ENCODE measurements around the gene ACE.

ACE gene

GRCh38 chr17:63476854-63477479 is at the start of gene ACE:
Gene ACE, plus strand, starts transcription at chr17:63477061. Its CDS starts 34 bp downstream, at chr17:63477095.
- peak; percentile 27 for DNase-seq (ENCODE audit: low read depth)

GRCh38 chr17:63429766-63430165 is 47.1 kb upstream of the ACE start:
- no peak for DNase-seq (ENCODE audit: low read depth)

DNA sequence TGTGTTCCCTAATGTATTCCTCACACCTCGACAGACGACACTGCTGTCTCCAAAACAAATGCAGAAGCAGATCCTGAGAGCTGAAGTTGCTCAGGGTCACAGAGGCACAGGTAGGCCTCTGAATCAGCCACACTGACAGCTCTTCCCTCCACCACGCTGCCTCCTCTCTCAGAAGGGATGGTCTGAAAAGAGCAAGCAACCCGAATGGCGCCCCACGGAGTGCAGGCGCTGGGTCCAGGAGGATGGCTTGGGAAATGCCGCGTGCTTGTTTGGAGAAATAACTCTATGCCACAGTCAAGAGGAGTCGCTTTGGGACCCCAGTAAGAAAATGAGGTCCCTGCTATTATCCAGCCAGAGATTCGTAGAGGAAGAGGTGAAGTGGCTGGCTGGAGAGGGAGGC is 46.6 kb upstream of the ACE start:
- DNase-seq (ENCODE audit: low read depth), result no peak

DNA sequence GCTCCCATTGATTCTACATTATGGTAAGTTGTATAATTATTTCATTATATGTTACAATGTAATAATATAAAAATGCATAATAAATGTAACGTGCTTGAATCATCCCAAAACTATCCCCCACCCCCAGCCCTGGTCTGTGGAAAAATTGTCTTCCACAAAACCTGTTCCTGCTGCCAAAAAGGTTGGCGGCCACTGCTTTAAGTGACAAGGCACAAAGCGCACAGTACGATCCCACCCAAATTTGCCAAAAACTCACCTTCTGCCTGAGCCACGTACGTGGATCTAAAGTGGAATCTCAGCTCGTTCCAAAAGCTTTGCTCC is 45.3 kb upstream of the ACE start:
- no peak for DNase-seq (ENCODE audit: low read depth)

DNA sequence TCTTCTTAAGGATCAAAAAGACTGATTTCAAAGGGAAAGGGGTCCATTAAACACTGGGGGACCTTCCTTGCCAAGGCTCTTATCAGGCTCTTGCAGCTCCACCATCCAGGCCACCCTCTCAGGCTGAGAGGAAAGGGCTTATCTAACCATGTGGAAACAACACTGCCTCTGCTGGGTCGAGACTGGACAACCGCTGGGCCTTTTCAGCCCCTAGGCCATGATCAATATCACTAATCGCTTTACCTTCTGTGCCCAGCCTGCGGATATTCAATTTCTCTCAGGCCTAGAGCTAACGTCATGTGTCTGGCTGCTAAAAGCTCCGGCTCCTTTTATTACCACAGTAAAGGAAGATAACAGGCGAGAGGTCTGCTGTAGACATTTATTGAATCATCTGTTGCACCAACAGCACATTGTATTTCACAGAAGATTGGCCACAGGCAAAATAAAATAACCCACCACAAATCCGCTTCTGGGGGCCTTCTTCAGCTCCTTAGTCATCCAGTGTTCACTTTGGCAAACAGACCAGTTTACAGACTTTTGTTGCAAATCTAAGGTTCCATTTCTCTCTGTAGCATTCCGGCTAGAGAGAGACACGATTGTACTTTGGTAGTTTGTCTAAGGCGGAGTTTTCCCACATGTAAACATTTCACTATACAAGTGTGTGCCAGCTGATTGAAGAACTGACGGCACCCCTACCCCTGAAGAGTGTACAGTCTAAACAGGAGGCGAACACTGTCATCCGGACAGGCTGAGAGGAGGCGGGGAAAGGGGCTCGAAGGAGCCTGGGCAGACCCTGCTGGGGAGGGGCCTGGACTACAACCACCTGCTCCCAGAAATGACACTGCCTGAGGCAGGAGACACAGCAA is 44.7 kb upstream of the ACE start:
- DNase-seq (ENCODE audit: low read depth), result no peak

DNA sequence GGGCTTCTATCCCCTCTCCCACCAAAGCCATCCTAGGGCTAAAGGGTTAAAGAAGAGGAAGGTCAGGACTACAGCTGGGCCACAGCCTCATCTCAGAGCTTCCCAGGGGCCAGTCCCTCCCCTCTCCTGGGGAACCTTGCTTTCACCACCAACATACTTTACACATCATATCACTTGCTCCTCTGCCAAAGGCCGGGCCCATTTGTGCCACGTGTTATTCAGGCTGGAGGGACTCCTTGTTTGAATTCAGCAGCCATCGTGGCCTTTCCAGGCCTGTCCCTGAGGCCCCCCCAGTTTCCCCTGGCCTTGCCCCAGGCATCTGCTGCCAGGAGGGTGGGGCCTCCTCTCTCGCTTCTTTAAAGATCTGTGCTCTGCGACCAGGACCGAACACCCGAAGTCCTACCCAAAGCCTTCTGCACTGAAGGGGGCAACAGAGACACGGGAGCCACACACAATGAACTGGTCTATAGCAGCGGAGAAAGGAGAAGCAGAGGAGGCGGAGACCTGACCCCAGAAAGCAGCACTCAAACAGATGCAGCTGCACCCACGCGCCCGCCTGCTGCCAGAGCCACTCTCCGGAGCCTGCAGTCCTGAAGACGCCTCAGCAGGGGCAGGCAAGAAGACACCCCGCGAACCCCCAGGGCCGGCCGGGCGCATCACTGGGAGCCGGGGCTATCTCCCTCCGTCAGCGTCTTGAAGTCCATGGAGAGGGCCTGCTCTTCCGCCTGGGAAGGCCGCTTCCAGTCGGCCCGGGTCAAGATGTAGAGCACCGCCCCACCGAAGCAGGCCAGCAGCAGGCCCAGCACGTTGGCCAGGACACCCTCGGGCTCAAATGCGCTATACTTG is 42.9 kb upstream of the ACE start:
- no peak for DNase-seq (ENCODE audit: low read depth)

DNA sequence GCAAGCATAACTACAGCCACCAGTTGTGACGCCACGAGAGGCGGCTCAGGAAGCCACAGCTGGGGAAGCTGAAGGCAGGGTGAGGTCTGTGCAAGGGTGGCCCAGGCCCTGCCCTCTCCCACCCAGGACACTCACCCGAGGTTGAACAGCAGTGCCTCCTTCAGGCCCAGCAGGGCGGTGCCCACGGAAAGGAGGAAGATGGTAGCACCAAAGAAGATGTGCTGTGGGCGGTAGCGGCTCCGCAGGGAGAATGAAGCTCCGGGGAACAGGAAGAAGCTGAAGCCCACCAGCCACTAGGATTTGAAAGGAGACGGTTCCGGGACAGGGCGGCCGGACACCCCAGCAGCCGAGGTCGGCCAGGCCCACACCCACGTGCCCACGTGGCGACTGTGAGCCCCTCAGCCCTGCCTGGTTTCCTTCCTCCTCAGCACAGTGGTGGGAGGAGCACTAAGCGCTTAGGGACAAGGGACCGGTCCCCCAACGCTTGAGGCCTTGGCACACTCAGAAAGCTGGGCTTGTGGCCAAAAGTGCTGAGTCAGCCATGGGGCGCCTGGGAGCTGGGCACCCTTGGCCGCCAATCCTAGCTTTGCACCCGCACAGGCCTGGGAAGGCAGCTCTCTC is 41.8 kb upstream of the ACE start:
- DNase-seq (ENCODE audit: low read depth), result no peak

DNA sequence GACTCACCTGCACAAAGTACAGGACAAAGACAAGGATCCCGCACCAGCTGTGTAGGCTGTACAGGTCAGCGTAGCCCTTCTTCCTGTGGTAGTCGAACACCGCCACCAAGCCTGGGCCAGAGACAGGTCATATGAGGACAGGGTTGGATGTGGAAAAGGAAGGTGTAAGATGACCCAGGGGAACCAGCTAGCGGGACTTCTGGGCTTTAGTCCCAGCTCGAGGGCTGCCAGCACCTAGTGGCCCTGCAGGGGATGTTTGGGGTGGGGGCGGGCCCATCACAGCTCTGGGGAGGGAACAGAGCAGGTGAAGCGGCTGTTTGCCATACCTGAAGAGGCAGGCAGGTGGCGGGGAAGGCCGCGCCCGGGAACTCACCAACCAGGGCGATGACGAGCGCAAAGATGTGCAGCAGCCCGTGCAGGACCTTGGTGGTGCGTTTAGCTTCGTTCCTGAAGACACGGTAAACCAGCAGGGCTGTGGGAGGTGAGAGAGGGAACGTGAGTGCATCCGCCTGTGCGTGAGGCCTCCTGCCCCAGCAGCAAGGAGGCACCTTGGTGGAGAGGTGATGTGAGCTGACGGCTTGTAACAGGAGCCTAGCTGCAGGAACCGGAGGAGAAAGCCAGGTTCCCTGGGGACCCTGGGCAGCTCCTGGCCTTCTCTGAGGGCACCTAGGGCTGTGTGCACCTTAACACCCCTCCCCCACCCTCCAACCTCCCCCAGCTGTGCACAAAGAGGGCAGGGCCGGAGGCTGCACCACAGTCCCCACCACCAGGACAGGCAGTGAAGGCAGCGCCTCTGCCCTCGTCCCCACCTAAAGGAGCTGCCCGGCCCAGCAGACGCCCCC is 41.0 kb upstream of the ACE start:
- no peak for DNase-seq (ENCODE audit: low read depth)

- no peak for DNase-seq (ENCODE audit: low read depth)
Measured at GRCh38 chr17:63436523-63437110, 40.2 kb upstream of the ACE start.

GRCh38 chr17:63437287-63438091 is 39.4 kb upstream of the ACE start:
- DNase-seq (ENCODE audit: low read depth), result no peak

DNA sequence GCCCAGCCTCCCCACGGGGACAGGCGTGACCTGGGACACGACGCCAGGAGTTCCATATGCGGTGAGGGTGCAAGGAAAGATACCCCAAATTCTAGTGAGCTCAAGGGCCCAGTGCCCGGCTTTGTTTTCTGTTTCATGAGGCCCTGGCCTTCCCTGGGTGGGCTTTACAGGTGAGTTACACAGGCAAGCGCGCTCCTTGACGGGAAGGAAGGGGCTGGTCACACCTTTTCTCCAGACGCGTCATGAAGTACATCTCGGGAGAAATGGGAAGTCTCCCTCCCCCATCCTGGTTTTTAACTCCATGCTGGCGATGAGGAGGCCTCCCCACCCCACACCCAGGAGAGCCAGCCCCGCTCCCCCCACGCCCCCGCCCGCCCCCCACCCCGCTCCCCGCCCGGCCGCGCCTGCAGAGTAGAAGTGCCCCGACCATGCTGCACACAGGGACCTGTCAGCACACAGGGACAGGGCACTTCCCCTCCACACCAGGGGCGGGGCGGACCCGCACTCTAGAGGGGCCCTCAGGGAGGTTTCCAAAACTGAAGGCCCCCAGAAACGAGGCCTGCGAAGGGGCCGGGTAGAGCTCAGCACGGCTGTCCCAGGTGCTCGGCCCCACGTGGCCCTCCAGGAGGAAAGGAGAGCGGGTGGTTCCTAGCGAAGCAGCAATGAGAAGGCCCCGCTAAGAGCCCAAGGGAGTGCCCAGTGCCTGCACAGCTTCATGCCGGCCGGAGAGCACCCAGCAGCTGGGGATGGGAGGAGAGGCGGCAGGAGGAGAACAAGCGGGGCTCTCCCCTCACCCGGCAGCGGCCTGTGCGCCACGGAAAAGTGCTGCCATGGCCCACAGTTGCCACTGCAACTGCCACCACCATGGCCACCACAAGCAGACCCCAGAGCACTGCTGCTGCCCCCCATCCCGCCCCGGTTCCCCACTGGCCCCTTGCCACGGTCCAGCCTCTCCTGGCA is 38.5 kb upstream of the ACE start:
- no peak for DNase-seq (ENCODE audit: low read depth)

GRCh38 chr17:63439687-63440086 is 37.2 kb upstream of the ACE start:
- no peak for DNase-seq (ENCODE audit: low read depth)

DNA sequence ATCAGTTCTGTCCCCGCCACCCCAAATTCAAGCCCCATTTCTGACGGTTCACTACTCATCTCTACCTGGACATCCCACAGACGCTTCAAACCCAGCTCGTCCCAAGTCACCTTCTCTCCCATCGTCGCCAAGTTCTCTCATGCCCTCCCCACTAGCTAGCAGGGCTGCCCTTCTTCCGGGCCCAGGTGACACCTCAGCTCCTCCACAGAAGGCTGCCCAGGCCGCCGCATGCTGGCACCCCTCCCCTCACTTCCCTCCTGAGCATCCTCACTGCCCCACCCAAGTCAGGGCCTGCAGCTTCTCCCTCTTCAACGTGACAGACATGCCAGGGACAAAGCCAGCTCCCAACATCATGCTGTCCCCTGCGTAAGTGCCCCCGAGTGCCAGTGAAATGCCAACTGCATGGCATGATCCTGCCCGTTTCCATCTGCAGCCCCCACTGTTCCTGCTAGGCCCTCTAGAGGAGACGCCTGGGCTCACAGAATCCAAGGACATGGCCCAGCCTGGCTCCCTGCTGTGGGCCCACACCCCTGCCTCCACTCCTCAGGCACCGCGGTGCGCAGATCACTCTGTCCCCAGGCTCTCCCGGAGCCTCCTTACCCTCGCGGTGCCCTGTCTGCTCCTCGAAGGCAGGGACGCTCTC is 36.6 kb upstream of the ACE start:
- no peak for DNase-seq (ENCODE audit: low read depth)

DNA sequence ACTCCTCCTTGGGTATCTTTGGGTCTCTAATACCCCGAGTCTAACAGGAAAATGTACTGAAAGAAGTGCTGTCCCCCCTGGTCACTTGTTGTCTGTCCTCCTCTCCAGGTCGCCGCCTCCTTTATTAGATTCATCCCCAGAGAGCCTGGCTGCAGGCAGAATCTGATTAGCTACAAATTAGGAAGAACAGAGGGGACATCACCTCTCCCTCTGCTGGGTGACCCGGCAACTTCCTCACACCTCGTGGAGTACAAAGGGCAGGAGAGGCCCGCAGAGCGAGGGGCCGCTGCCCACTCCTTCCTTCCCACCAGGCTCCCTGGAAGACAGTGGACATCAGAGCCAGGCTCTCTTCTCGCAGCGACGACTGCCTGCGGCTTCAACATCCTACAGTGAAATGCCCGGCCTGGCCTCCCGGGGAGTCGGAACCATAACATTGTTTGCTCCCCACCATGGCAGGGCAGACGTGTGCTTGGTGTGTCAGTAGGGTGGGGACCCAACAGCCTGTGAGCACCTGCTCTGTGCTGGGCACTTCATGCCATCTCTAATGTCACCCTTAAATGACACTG is 36.0 kb upstream of the ACE start:
- DNase-seq (ENCODE audit: low read depth), result no peak

DNA sequence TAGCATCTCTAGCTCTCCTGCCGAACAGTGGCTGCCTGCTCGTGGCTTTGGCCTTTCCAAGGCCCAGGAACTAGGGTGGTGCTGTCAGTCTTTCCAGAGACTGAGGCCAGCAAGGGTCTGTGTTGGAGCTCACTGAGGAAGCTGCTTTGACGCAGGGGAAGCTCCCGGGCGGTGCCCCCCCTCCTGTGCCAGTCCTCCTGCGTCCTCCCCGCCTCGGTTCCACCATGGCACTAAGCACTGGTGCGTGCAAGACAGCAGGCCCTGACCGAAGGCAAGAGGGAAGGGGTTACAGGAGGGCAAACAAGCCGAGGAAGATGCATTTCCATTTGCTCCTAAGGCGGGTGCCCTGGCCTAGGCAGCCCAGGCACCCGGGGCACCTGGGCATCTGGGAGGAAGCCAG is 35.2 kb upstream of the ACE start:
- no peak for DNase-seq (ENCODE audit: low read depth)

DNA sequence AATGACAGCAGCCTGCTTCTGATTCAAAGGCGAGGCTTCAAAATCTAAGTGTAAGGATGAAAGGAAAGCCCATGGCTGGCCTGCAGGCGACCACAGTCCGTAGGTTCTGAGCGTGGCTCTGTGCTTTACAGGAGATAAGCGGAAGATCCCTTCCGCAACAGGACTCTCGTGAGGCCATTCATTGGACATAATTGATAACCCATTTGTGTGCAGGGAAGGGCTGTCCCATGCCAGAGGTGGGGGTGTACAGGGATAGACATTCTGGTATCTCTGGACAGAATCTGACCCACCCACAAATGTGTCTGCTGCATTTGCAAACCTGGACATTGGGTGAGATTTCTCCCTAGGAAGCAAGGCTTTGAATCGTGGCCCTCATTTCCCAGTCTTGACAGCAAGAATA is 34.8 kb upstream of the ACE start:
- DNase-seq (ENCODE audit: low read depth), result no peak

DNA sequence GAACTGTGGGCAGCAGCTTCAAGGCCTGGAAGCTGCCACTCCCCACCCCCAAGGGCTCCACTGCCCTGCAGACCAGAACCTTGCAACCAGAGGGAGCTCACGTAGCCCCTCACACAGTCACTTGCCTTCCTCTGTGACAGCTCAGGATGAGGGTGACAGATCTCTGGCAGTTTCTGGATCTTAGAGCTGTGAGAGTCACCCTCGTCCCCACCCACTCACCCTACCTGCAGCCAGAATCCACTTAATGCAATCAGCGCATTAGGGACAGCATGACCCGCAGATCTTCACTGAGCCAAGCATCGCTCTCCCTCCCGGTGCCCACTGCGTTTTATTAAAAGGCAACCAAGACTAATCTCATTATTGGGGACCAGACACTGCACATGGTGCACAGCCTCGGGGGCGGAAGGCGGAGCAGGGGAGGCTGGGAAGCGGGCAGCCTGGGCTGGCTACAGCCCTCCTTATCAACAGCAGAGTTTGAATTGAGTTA is 34.3 kb upstream of the ACE start:
- DNase-seq (ENCODE audit: low read depth), result no peak

DNA sequence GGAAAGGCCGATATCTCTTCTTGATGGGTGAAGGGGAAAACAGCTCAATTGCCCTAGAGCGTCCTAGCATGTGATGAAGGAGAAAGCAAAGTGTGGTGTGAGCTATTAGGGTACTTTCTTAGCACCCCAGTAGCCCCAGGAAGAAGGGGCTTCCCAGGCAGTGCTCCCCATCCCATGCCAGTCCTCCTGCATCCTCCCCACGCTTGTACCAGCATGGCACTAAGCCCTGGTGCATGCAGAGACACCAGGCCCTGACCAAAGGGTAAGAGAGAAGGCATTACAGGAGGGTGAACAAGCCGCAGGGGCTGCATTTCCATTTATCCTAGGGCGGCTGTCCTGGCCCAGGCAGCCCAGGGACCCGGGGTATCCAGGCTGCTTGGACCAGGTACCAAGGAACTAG is 33.8 kb upstream of the ACE start:
- no peak for DNase-seq (ENCODE audit: low read depth)
